Measurements from ENCODE around the gene CTNNBL1. TPM values are rescaled to one million over a fixed set of nuclear protein-coding genes. Genes with fewer than 3 reads are reported as not detected.

CTNNBL1 gene
- total and polyA plus RNA-seq, 2 donors (not counting 1 experiment from before 2014, with no cell fraction given) = 31.3 to 39.0 TPM

DNA sequence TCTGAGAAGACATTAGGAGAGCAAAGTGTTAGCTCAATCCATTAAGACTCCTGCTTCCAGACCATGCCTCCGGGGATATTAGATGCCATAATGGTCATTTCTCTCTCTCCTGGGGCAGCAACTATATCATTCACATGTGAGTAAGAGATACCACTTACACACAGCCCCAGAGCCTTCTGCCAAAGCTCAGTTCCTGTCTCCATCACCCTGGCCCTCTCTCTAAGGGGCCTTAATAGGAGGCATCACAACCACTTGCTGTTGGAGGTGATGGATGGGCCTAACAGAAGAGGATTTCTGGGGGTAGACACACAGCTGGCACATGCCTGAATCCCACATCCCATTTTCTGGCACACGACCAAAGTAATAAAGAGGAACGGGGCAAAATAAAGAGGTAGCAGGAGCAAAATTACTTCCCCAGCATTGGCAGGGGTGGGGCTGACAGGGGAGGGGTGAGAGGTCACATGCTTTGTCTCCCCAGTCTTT lies 175.1 kb downstream of the CTNNBL1 start:
- Histone ChIP-seq H3K27me3 (ENCODE audit: control insufficient read depth, insufficient read depth, low read length) (no peaks in the 10 kb centered on the region), H3K36me3 (ENCODE audit: control insufficient read depth, insufficient read depth, low read length) (peaks cover 1% of the 10 kb centered on the region), H2AFZ (ENCODE audit: low read length) (no peak overlapping the region), H3K79me2 (ENCODE audit: control insufficient read depth, insufficient read depth, low read length) (no peaks in the 10 kb centered on the region), H4K20me1 (ENCODE audit: control insufficient read depth, extremely low read depth, insufficient read depth, low read length) (no peaks in the 10 kb centered on the region), H3K9me3 (ENCODE audit: control insufficient read depth, insufficient read depth, low read depth, low read length) (no peaks in the 10 kb centered on the region), H3K4me3 (replicated peaks in 1 of 4; ENCODE audit: control extremely low read depth in 1 of 4, insufficient read depth in 1 of 4, low read depth in 3 of 4, low read length in 4 of 4) (no peak overlapping the region), H3K27ac (ENCODE audit: insufficient read depth, low read length) (no peak overlapping the region), H3K4me2 (ENCODE audit: extremely low read depth, insufficient read depth, low read length) (no peak overlapping the region), H3K9ac (ENCODE audit: insufficient read depth, low read length) (no peak overlapping the region), H3K4me1 (ENCODE audit: control insufficient read depth, extremely low read depth, insufficient read depth, low read length) (no peaks in the 10 kb centered on the region)
- TF ChIP-seq, protein P1, sequence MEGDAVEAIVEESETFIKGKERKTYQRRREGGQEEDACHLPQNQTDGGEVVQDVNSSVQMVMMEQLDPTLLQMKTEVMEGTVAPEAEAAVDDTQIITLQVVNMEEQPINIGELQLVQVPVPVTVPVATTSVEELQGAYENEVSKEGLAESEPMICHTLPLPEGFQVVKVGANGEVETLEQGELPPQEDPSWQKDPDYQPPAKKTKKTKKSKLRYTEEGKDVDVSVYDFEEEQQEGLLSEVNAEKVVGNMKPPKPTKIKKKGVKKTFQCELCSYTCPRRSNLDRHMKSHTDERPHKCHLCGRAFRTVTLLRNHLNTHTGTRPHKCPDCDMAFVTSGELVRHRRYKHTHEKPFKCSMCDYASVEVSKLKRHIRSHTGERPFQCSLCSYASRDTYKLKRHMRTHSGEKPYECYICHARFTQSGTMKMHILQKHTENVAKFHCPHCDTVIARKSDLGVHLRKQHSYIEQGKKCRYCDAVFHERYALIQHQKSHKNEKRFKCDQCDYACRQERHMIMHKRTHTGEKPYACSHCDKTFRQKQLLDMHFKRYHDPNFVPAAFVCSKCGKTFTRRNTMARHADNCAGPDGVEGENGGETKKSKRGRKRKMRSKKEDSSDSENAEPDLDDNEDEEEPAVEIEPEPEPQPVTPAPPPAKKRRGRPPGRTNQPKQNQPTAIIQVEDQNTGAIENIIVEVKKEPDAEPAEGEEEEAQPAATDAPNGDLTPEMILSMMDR (conservative IDR thresholded peaks at IDR 0.05 in 1 of 2, IDR thresholded peaks at IDR 0.05 in 1 of 2; ENCODE audit: low read depth in 1 of 2, low read length in 2 of 2) = no peak
- TF ChIP-seq EZH2 (IDR thresholded peaks at IDR 0.05; ENCODE audit: low read length, missing control alignments) = no peak
- DNase-seq (ENCODE audit: low read depth in 2 of 2) = no peak

- Histone ChIP-seq H3K4me1 (ENCODE audit: control insufficient read depth, extremely low read depth, insufficient read depth, low read length) (no peaks in the 10 kb centered on the region), H4K20me1 (ENCODE audit: control insufficient read depth, extremely low read depth, insufficient read depth, low read length) (no peaks in the 10 kb centered on the region), H3K27me3 (ENCODE audit: control insufficient read depth, insufficient read depth, low read length) (no peaks in the 10 kb centered on the region), H3K4me3 (replicated peaks in 1 of 4; ENCODE audit: control extremely low read depth in 1 of 4, insufficient read depth in 1 of 4, low read depth in 3 of 4, low read length in 4 of 4) (no peak overlapping the region), H3K4me2 (ENCODE audit: extremely low read depth, insufficient read depth, low read length) (no peak overlapping the region), H3K9ac (ENCODE audit: insufficient read depth, low read length) (no peak overlapping the region), H3K36me3 (ENCODE audit: control insufficient read depth, insufficient read depth, low read length) (peaks cover 1% of the 10 kb centered on the region), H2AFZ (ENCODE audit: low read length) (no peak overlapping the region), H3K27ac (ENCODE audit: insufficient read depth, low read length) (no peak overlapping the region), H3K79me2 (ENCODE audit: control insufficient read depth, insufficient read depth, low read length) (no peaks in the 10 kb centered on the region), H3K9me3 (ENCODE audit: control insufficient read depth, insufficient read depth, low read depth, low read length) (no peaks in the 10 kb centered on the region)
- no peak for DNase-seq (ENCODE audit: low read depth in 2 of 2)
- no peak for TF ChIP-seq EZH2 (IDR thresholded peaks at IDR 0.05; ENCODE audit: low read length, missing control alignments)
- TF ChIP-seq, protein P1 (conservative IDR thresholded peaks at IDR 0.05 in 1 of 2, IDR thresholded peaks at IDR 0.05 in 1 of 2; ENCODE audit: low read depth in 1 of 2, low read length in 2 of 2) = no peak
Measured at GRCh38 chr20:37869334-37869861, 175.6 kb downstream of the CTNNBL1 start.

DNA sequence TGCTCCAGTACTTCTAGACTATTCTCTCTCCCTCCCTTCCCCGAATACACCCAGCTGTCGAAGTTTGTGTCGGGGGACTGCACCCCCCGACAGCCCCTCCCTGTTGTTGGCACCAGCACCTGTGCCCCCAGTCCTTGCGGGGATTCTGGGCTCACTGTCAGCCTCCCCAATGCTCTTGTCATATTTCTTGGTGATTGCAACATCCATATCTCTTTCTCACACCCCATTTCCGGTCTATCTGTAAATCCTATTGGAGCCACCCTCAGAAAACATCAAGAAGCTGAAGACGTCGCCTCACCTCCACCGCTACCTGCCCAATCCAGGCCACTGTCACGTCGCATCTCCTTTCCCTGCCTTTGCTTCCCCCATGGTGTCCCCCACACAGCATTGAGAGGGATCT lies 176.5 kb downstream of the CTNNBL1 start:
- no peaks in the 10 kb centered on the region for H3K9me3 ChIP-seq (ENCODE audit: control insufficient read depth, insufficient read depth, low read depth, low read length)
- H4K20me1 ChIP-seq (ENCODE audit: control insufficient read depth, extremely low read depth, insufficient read depth, low read length) = no peaks in the 10 kb centered on the region
- H3K27ac ChIP-seq (ENCODE audit: insufficient read depth, low read length) = no peak overlapping the region
- no peaks in the 10 kb centered on the region for H3K36me3 ChIP-seq (ENCODE audit: control insufficient read depth, insufficient read depth, low read length)
- H3K4me3 ChIP-seq (replicated peaks in 1 of 4; ENCODE audit: control extremely low read depth in 1 of 4, insufficient read depth in 1 of 4, low read depth in 3 of 4, low read length in 4 of 4) = no peak overlapping the region
- no peak overlapping the region for H2AFZ ChIP-seq (ENCODE audit: low read length)
- no peaks in the 10 kb centered on the region for H3K79me2 ChIP-seq (ENCODE audit: control insufficient read depth, insufficient read depth, low read length)
- no peak overlapping the region for H3K9ac ChIP-seq (ENCODE audit: insufficient read depth, low read length)
- no peak for DNase-seq (ENCODE audit: low read depth in 2 of 2)
- no peak overlapping the region for H3K4me2 ChIP-seq (ENCODE audit: extremely low read depth, insufficient read depth, low read length)
- TF ChIP-seq, protein P1 (conservative IDR thresholded peaks at IDR 0.05 in 1 of 2, IDR thresholded peaks at IDR 0.05 in 1 of 2; ENCODE audit: low read depth in 1 of 2, low read length in 2 of 2) = no peak
- no peak for TF ChIP-seq EZH2 (IDR thresholded peaks at IDR 0.05; ENCODE audit: low read length, missing control alignments)
- H3K4me1 ChIP-seq (ENCODE audit: control insufficient read depth, extremely low read depth, insufficient read depth, low read length) = no peaks in the 10 kb centered on the region
- no peaks in the 10 kb centered on the region for H3K27me3 ChIP-seq (ENCODE audit: control insufficient read depth, insufficient read depth, low read length)
